Adrenal gland (tissue), 5 donors: ENCODE measurements around the gene MLC1.

Source experiments
- POLR2A ChIP-seq, 2 donors: fragments of 450-650 bp; IDR thresholded peaks; one replicate each; pipeline ENCODE4 v1.6.1; 2017; ENCODE audit warnings: antibody characterized with exemption in 2 of 2, mild to moderate bottlenecking in 2 of 2, moderate library complexity in 1 of 2
- TF ChIP-seq, protein P1 (sequence below), 6 experiments: fragments of 450-650 bp in 4 of 6; fragments of 200-600 bp in 2 of 6; sonication (generic) in 1 of 6; IDR thresholded peaks; 1 replicate in 5 of 6; 2 replicates in 1 of 6; pipeline versions ENCODE4 v1.5.1 to v1.8.0; 2016 to 2021; ENCODE audit warnings: antibody characterized with exemption in 6 of 6, mild to moderate bottlenecking in 2 of 6, moderate library complexity in 1 of 6
- donor health status: DM: no; HTN: no; CAD: no.

DNA sequence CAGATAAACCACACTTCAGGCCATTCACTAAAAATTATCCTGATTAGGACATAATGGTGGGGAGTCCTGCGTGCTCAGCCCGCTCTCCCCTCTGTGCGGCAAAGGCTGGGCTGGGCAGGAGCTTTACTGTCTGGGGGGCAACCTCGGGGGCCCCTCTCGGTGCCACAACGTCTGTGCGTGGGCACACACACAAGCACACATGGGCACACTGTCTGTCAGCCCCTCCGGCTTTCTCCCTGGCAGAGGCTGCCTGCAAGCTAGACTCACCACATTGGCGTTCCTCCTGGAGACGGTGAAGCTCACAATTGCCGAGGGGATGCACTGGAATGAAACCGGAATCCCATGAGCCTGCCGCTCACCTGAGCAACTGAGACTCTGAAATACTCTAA, 5.2 kb downstream of the MLC1 start:
- TF ChIP-seq, protein P1, sequence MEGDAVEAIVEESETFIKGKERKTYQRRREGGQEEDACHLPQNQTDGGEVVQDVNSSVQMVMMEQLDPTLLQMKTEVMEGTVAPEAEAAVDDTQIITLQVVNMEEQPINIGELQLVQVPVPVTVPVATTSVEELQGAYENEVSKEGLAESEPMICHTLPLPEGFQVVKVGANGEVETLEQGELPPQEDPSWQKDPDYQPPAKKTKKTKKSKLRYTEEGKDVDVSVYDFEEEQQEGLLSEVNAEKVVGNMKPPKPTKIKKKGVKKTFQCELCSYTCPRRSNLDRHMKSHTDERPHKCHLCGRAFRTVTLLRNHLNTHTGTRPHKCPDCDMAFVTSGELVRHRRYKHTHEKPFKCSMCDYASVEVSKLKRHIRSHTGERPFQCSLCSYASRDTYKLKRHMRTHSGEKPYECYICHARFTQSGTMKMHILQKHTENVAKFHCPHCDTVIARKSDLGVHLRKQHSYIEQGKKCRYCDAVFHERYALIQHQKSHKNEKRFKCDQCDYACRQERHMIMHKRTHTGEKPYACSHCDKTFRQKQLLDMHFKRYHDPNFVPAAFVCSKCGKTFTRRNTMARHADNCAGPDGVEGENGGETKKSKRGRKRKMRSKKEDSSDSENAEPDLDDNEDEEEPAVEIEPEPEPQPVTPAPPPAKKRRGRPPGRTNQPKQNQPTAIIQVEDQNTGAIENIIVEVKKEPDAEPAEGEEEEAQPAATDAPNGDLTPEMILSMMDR (IDR thresholded peaks at IDR 0.05), result no peak
- TF ChIP-seq POLR2A (IDR thresholded peaks at IDR 0.05), result no peak
